Sigmoid colon (tissue), 7 donors: Measurements from ENCODE around the gene FAM216B. TPM values are rescaled to one million over a fixed set of nuclear protein-coding genes. Genes with fewer than 3 reads are reported as not detected.

Experiments used
- DNase-seq: peaks from one replicate; pipeline ENCODE4 v3.0.0-alpha.2; 2019
- H3K27ac ChIP-seq, 4 donors: fragments of 200-600 bp; sonication (generic); one replicate each; pipeline ENCODE4 v1.5.1; 2016 to 2019; ENCODE audit warnings: mild to moderate bottlenecking in 1 of 4
- H3K27me3 ChIP-seq, 3 donors: fragments of 200-600 bp; sonication (generic); one replicate each; pipeline ENCODE4 v1.5.1; 2019; ENCODE audit warnings: mild to moderate bottlenecking in 1 of 3
- H3K36me3 ChIP-seq, 4 donors: fragments of 200-600 bp; sonication (generic); one replicate each; pipeline ENCODE4 v1.5.1; 2016 to 2019
- H3K4me1 ChIP-seq, 4 donors: fragments of 200-600 bp; sonication (generic); one replicate each; pipeline ENCODE4 v1.5.1; 2017 to 2019
- H3K4me3 ChIP-seq, 4 donors: fragments of 200-600 bp; sonication (generic); one replicate each; pipeline ENCODE4 v1.5.1; 2017 to 2019; ENCODE audit warnings: mild to moderate bottlenecking in 2 of 4, moderate library complexity in 1 of 4
- H3K9me3 ChIP-seq, 4 donors: fragments of 200-600 bp in 3 of 4; sonication (generic) in 3 of 4; one replicate each; pipeline versions ENCODE4 v1.5.1 to v1.6.1; 2013 to 2019
- EP300 ChIP-seq, 4 donors: sonication (generic); formaldehyde crosslinking; IDR thresholded peaks; one replicate each; pipeline ENCODE4 v1.6.1; 2017; ENCODE audit warnings: antibody characterized with exemption in 4 of 4
- POLR2A ChIP-seq, 2 donors: fragments of 450-650 bp; IDR thresholded peaks; one replicate each; pipeline ENCODE4 v1.6.1; 2016; ENCODE audit warnings: antibody characterized with exemption in 2 of 2, mild to moderate bottlenecking in 2 of 2, moderate library complexity in 2 of 2
- POLR2AphosphoS5 ChIP-seq, 4 donors: sonication (generic); formaldehyde crosslinking; IDR thresholded peaks; one replicate each; pipeline ENCODE4 v1.6.1; 2017; ENCODE audit warnings: antibody characterized with exemption in 4 of 4
- WGBS, 2 donors: extraction: QIAGEN DNeasy Blood & Tissue Kit; methylation state at CpG; one replicate each; pipeline ENCODE4 v1.1.7; 2013; 5-methylcytosine and 5-hydroxymethylcytosine counted together
- intact Hi-C: fragments of 100-400 bp; cut with DNase I; formaldehyde crosslinking; loops from one replicate; pipeline ENCODE4 v1.15.1; 2023
- polyA plus RNA-seq, 3 donors: library from polyadenylated mRNA; stranded (reverse); fragments of 200-250 nt; gene quantifications; one replicate each; pipeline ENCODE4 v1.2.3, GENCODE V29; 2013
- total RNA-seq, 4 donors: library from RNA; depleted of rRNA; stranded (reverse); fragments of >200 nt; gene quantifications; one replicate each; pipeline ENCODE4 v1.1.0, GENCODE V29; 2016
- TF ChIP-seq, protein P1 (sequence below), 4 experiments: fragments of 450-650 bp in 3 of 4; fragments of 200-600 bp in 1 of 4; IDR thresholded peaks; one replicate each; pipeline ENCODE4 v1.5.1; 2016 to 2019; ENCODE audit warnings: antibody characterized with exemption in 4 of 4, mild to moderate bottlenecking in 3 of 4, moderate library complexity in 2 of 4
- donor health status: healthy with polysubstance abuse.
- donor health status: Bipolar disorder and iron deficiency.
- donor health status: healthy.

FAM216B gene
- total and polyA plus RNA-seq, 7 donors, result 0.23 to 0.86 TPM; not detected in 5

DNA sequence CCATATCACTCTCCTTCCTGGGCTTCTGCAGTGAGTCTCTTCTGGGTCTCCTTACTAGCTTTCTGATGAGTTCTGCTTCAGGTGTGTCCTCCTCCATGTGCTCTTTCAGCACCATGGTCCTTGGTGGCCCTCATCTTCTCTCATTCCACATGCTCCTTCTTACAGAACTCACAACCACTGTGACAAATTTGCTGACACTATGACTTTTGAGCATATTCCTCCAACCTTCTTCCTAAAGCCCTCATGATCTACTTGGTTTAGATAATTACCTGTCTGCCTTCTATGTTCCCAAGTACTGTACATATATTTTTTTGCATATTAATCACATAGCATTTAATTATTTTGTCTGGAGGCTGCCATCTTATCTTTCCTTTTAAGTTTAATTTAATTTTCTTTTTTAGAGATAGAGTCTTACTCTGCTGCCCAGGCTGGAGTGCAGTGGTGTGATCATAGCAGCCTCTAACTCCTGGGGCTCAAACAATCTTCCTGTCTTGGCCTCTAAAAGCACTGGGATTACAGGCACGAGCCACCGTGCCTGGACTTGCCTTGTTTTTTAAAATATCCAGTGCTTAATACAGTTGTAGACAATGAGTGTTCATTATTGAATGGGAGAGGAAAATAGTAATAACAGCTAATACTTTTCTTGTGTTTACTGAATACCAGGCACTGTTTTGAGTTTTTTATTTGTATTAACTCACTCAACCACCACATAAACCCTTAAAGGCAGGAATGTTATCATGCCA, 23.5 kb upstream of the FAM216B start:
- H3K36me3 ChIP-seq, result no peaks in the 10 kb centered on the region
- no peak overlapping the region for H3K27ac ChIP-seq
- H3K4me3 ChIP-seq, result no peak overlapping the region
- H3K4me1 ChIP-seq, result peaks cover 0 to 14% (median 4%) of the 10 kb centered on the region in 4 donors
- TF ChIP-seq, protein P1, sequence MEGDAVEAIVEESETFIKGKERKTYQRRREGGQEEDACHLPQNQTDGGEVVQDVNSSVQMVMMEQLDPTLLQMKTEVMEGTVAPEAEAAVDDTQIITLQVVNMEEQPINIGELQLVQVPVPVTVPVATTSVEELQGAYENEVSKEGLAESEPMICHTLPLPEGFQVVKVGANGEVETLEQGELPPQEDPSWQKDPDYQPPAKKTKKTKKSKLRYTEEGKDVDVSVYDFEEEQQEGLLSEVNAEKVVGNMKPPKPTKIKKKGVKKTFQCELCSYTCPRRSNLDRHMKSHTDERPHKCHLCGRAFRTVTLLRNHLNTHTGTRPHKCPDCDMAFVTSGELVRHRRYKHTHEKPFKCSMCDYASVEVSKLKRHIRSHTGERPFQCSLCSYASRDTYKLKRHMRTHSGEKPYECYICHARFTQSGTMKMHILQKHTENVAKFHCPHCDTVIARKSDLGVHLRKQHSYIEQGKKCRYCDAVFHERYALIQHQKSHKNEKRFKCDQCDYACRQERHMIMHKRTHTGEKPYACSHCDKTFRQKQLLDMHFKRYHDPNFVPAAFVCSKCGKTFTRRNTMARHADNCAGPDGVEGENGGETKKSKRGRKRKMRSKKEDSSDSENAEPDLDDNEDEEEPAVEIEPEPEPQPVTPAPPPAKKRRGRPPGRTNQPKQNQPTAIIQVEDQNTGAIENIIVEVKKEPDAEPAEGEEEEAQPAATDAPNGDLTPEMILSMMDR (IDR thresholded peaks at IDR 0.05), result no peak
- TF ChIP-seq EP300 (IDR thresholded peaks at IDR 0.05) (no peak), POLR2AphosphoS5 (IDR thresholded peaks at IDR 0.05) (no peak), POLR2A (IDR thresholded peaks at IDR 0.05) (no peak)
- no peaks in the 10 kb centered on the region for H3K9me3 ChIP-seq
- H3K27me3 ChIP-seq, result no peaks in the 10 kb centered on the region
- DNase-seq, result no peak
- intact Hi-C loops, result no loop called here
- 84 to 87% methylated on average over 2 of the region's 2 CpGs for WGBS, 2 donors

DNA sequence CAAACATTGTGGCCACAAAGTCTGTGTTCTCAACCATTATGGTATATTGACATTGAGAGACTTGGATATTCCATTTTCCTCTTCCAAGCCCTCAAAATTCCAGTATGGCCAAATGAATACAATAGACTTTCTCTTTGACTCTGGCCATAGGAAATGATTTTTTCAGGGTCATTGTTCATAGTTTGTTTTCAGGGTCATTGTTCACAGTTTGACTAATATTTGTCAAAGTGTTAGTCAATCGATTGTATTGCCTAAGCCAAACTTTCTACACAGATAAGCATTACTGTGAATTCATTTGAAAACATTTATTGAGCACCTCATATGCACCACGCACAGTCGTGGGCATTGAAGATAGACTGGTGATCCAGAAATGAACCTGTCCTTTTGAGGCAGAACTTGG, 22.9 kb upstream of the FAM216B start:
- H3K9me3 ChIP-seq, result no peaks in the 10 kb centered on the region
- TF ChIP-seq POLR2AphosphoS5 (IDR thresholded peaks at IDR 0.05), result no peak
- TF ChIP-seq EP300 (IDR thresholded peaks at IDR 0.05), result no peak
- TF ChIP-seq, protein P1 (IDR thresholded peaks at IDR 0.05), result no peak
- TF ChIP-seq POLR2A (IDR thresholded peaks at IDR 0.05), result no peak
- no peak overlapping the region for H3K4me3 ChIP-seq
- no peaks in the 10 kb centered on the region for H3K27me3 ChIP-seq
- 86 to 88% methylated on average over 3 of the region's 3 CpGs for WGBS, 2 donors
- H3K36me3 ChIP-seq, result no peaks in the 10 kb centered on the region
- intact Hi-C loops, result no loop called here
- peaks cover 0 to 13% (median 4%) of the 10 kb centered on the region in 4 donors for H3K4me1 ChIP-seq
- no peak for DNase-seq
- no peak overlapping the region for H3K27ac ChIP-seq

DNA sequence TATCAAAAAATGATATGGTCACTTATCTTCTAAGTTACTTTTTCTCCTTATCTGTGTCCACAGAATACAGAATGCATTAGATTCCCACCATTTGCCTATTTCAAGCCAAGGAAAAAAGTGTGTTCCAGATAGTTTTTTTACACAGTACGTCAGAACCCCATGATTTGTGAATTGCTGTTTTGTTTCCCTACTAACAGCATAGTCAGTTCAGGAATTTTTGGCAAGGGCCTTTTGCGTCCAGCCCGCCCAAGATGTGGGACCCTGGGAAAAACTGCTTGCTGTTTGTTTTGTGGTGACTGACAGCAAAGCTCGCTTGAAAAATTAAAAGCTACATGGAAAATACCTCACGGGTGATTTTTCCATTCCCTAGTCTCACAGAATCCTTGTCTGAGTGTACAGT, 20.4 kb upstream of the FAM216B start:
- Histone ChIP-seq H3K27ac (no peak overlapping the region), H3K4me1 (peaks cover 0 to 9% (median 4%) of the 10 kb centered on the region in 4 donors), H3K27me3 (no peaks in the 10 kb centered on the region), H3K4me3 (no peak overlapping the region), H3K36me3 (no peaks in the 10 kb centered on the region), H3K9me3 (no peaks in the 10 kb centered on the region)
- intact Hi-C loops, result no loop called here
- TF ChIP-seq EP300 (IDR thresholded peaks at IDR 0.05) (no peak), POLR2A (IDR thresholded peaks at IDR 0.05) (no peak), POLR2AphosphoS5 (IDR thresholded peaks at IDR 0.05) (no peak)
- TF ChIP-seq, protein P1 (IDR thresholded peaks at IDR 0.05), result no peak
- WGBS, 2 donors, result 73 to 75% methylated on average over 5 of the region's 5 CpGs
- DNase-seq, result no peak

DNA sequence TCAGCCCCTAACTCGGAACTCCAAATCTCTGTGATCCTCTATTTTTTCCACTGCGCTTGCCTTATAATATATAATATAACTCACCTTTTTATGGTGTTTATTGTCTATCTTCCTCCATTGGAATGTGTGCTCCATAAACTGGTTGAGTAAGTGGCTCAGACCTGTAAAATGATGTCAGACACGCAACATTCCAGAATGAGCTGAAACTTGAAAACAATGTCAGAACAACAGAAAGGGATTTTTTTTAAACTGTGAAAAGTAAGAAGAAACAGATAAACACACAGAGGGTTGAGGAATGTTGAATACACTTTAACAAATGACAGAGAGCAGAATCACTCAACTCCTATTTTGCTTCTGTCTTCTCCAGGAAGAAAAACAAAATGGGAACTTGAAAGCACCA, 19.1 kb upstream of the FAM216B start:
- intact Hi-C loops, result no loop called here
- Histone ChIP-seq H3K27me3 (no peaks in the 10 kb centered on the region), H3K4me3 (no peak overlapping the region), H3K4me1 (peaks cover 0 to 9% (median 4%) of the 10 kb centered on the region in 4 donors), H3K9me3 (no peaks in the 10 kb centered on the region), H3K27ac (no peak overlapping the region), H3K36me3 (no peaks in the 10 kb centered on the region)
- no peak for TF ChIP-seq POLR2AphosphoS5 (IDR thresholded peaks at IDR 0.05)
- TF ChIP-seq POLR2A (IDR thresholded peaks at IDR 0.05), result no peak
- TF ChIP-seq, protein P1 (IDR thresholded peaks at IDR 0.05), result no peak
- whole genome bisulfite sequencing, 2 donors, result 77 to 78% methylated on average over 3 of the region's 3 CpGs
- no peak for DNase-seq

DNA sequence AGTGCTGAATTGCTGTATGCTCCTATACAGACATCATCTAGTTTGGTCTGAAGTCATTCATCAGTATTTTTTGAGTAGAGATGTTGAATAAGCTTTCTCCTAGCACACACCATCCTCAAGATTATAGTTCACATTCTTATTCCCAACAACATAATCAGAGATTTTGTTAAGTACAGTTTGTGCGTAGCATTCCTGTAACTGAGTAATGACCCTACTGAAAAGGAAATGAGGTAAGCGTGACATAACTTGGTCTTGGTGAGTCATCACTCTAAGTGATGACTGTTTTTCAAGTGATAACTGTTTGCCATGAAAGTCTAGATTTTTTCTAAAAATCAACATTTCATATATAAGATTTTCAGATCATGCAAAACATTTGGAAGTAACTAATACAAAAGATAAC, 18.5 kb upstream of the FAM216B start:
- H3K36me3 ChIP-seq, result no peaks in the 10 kb centered on the region
- H3K27me3 ChIP-seq, result no peaks in the 10 kb centered on the region
- 83 to 91% methylated on average over 2 of the region's 2 CpGs for WGBS, 2 donors
- H3K27ac ChIP-seq, result no peak overlapping the region
- no peaks in the 10 kb centered on the region for H3K9me3 ChIP-seq
- H3K4me3 ChIP-seq, result no peak overlapping the region
- DNase-seq, result no peak
- TF ChIP-seq, protein P1 (IDR thresholded peaks at IDR 0.05), result no peak
- TF ChIP-seq POLR2AphosphoS5 (IDR thresholded peaks at IDR 0.05), result no peak
- TF ChIP-seq POLR2A (IDR thresholded peaks at IDR 0.05), result no peak
- TF ChIP-seq EP300 (IDR thresholded peaks at IDR 0.05), result no peak
- intact Hi-C loops, result no loop called here
- peaks cover 0 to 9% (median 4%) of the 10 kb centered on the region in 4 donors for H3K4me1 ChIP-seq
